Lung (tissue), 12 donors: ENCODE measurements around the gene TMEFF2. TPM values are rescaled to one million over a fixed set of nuclear protein-coding genes. Genes with fewer than 3 reads are reported as not detected.

Experiments used
- ATAC-seq: fragments of 200-7000 bp; cut with Tn5 transposase; one replicate; pipeline ENCODE4 v1.9.1; 2020; ENCODE audit warnings: moderate number of reproducible peaks; ENCODE audit not compliant: insufficient read depth, low FRiP score
- DNase-seq, 3 donors: peaks; one replicate each; pipeline ENCODE4 v3.0.0-alpha.2; 2013 to 2017
- H3K27ac ChIP-seq, 2 donors: one replicate each; pipeline ENCODE4 v1.5.1; 2013; ENCODE audit warnings: mild to moderate bottlenecking in 2 of 2, moderate library complexity in 2 of 2, control low read depth in 1 of 2, inconsistent platforms in 1 of 2, low read depth in 1 of 2, low read length in 1 of 2
- H3K27me3 ChIP-seq, 3 donors: one replicate each; pipeline ENCODE4 v1.5.1; 2013; ENCODE audit warnings: low read length in 2 of 3; ENCODE audit not compliant: control insufficient read depth in 3 of 3, insufficient read depth in 3 of 3
- H3K36me3 ChIP-seq, 4 donors: one replicate each; pipeline ENCODE4 v1.5.1; 2013; ENCODE audit warnings: low read length in 4 of 4, mild to moderate bottlenecking in 1 of 4, moderate library complexity in 1 of 4; ENCODE audit not compliant: control insufficient read depth in 4 of 4, insufficient read depth in 4 of 4
- H3K4me1 ChIP-seq, 5 donors: one replicate each; pipeline ENCODE4 v1.5.1; 2013; ENCODE audit warnings: low read length in 5 of 5, mild to moderate bottlenecking in 2 of 5, moderate library complexity in 1 of 5; ENCODE audit not compliant: control insufficient read depth in 5 of 5, insufficient read depth in 5 of 5
- H3K4me3 ChIP-seq: one replicate; pipeline ENCODE4 v1.5.1; 2013; ENCODE audit warnings: mild to moderate bottlenecking, control low read depth, moderate library complexity
- H3K9ac ChIP-seq, 2 donors: one replicate each; pipeline ENCODE4 v1.5.1; 2013; ENCODE audit warnings: low read length in 2 of 2, control low read depth in 1 of 2; ENCODE audit not compliant: insufficient read depth in 1 of 2
- H3K9me3 ChIP-seq, 4 donors: one replicate each; pipeline ENCODE4 v1.5.1; 2013; ENCODE audit warnings: low read length in 3 of 4, mild to moderate bottlenecking in 1 of 4, moderate library complexity in 1 of 4; ENCODE audit not compliant: control insufficient read depth in 4 of 4, insufficient read depth in 3 of 4
- CTCF ChIP-seq: IDR thresholded peaks from 2 replicates; pipeline ENCODE4 v1.5.1; 2012; ENCODE audit warnings: mild to moderate bottlenecking; ENCODE audit errors: control extremely low read depth, extremely low read depth
- WGBS, 2 donors: extraction: QIAGEN DNeasy Blood & Tissue Kit; methylation state at CpG; one replicate each; pipeline ENCODE4 v1.1.7; 2013; 5-methylcytosine and 5-hydroxymethylcytosine counted together
- polyA plus RNA-seq, 2 donors: library from polyadenylated mRNA; stranded (reverse); fragments of 200-250 nt; gene quantifications; one replicate each; pipeline ENCODE4 v1.2.1, GENCODE V29; 2013
- total RNA-seq, 2 donors: library from RNA; depleted of rRNA in 1 of 2; stranded (reverse); fragments of >200 nt in 1 of 2; gene quantifications; one replicate each; pipeline ENCODE4 v1.2.1, GENCODE V29; 2014 to 2021
- donor health status: control.
- donor health status: control.
- donor health status: Bipolar disorder and iron deficiency.
- donor health status: healthy.
- donor health status: DM: yes; HTN: yes; CAD: no.

Gene TMEFF2
- total and polyA plus RNA-seq, 4 donors = 0.43 TPM; not detected in 3

- Histone ChIP-seq H3K4me3 (no peak overlapping the region), H3K9me3 (no peaks in the 10 kb centered on the region), H3K4me1 (peaks cover 0 to 6% (median 0%) of the 10 kb centered on the region in 5 donors), H3K9ac (no peak overlapping the region), H3K36me3 (no peaks in the 10 kb centered on the region), H3K27ac (no peak overlapping the region), H3K27me3 (no peaks in the 10 kb centered on the region)
- ATAC-seq (no peak), DNase-seq (no peak)
- WGBS, 2 donors = 95 to 96% methylated on average over 4 of the region's 4 CpGs
- no peak for TF ChIP-seq CTCF
Observed at GRCh38 chr2:192049362-192049761, 145.4 kb downstream of the TMEFF2 start.

- ATAC-seq (no peak), DNase-seq (no peak)
- Histone ChIP-seq H3K27me3 (no peaks in the 10 kb centered on the region), H3K4me3 (no peak overlapping the region), H3K36me3 (no peaks in the 10 kb centered on the region), H3K9me3 (no peaks in the 10 kb centered on the region), H3K9ac (no peak overlapping the region), H3K4me1 (peaks cover 0 to 6% (median 0%) of the 10 kb centered on the region in 5 donors), H3K27ac (no peak overlapping the region)
- 90 to 94% methylated on average over 2 of the region's 2 CpGs for WGBS, 2 donors
- no peak for TF ChIP-seq CTCF
Observed at GRCh38 chr2:192047315-192048107, 147.2 kb downstream of the TMEFF2 start.

- ATAC-seq (no peak), DNase-seq (no peak)
- TF ChIP-seq CTCF = no peak
- Histone ChIP-seq H3K36me3 (no peaks in the 10 kb centered on the region), H3K9ac (no peak overlapping the region), H3K27me3 (no peaks in the 10 kb centered on the region), H3K27ac (no peak overlapping the region), H3K4me1 (no peaks in the 10 kb centered on the region), H3K4me3 (no peak overlapping the region), H3K9me3 (no peaks in the 10 kb centered on the region)
- WGBS, 2 donors = 99% methylated on average over 2 of the region's 2 CpGs
Observed at GRCh38 chr2:192044496-192044895, 150.2 kb downstream of the TMEFF2 start.
